Fibroblast of the aortic adventitia (primary cell): ENCODE measurements around the gene GRP. TPM values are rescaled to one million over a fixed set of nuclear protein-coding genes. Genes with fewer than 3 reads are reported as not detected.

Experiments used
- DNase-seq: peaks from one replicate; pipeline ENCODE4 v3.0.0-alpha.2; 2010; ENCODE audit warnings: low read depth
- H3K4me3 ChIP-seq: 2 replicates; pipeline ENCODE4 v1.5.1; 2011; ENCODE audit warnings: low read depth, mild to moderate bottlenecking, control low read depth, low read length, moderate library complexity
- total RNA-seq: library from RNA; depleted of rRNA; stranded (reverse); fragments of >200 nt; gene quantifications from 2 replicates; pipeline ENCODE4 v1.2.3, GENCODE V29; 2012; ENCODE audit warnings: low replicate concordance
- TF ChIP-seq, protein P1 (sequence below): IDR thresholded peaks from 2 replicates; pipeline ENCODE4 v1.5.1; 2011; ENCODE audit warnings: mild to moderate bottlenecking, low read length, control low read depth, inconsistent platforms; ENCODE audit not compliant: insufficient read depth

GRP gene
- total RNA-seq, 1 donor = not detected

DNA sequence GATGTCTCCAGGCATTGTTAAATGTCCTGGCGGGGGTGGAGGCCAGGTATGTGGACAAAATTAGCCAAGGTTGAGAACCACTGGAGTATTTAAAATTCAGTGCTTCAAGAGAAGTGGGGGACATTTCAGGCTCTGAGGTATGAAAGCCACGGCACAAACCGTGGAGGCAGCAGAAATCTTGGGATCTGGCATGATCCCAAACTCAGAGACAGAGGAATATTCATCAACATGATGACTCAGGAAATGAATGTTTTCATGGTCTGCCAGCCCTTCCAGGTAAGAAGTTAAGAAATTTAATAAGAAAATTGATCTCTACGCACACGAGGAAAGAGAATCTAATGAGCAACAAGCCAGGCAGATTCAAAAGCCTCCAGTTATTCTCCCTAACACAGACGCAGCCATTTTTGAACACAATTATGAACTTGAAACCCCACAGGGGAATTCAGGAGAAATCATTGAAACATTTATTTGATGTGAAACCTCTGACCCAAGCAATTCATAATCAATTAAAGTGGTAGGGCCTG, 11.3 kb upstream of the GRP start:
- DNase-seq = no peak
- TF ChIP-seq, protein P1, sequence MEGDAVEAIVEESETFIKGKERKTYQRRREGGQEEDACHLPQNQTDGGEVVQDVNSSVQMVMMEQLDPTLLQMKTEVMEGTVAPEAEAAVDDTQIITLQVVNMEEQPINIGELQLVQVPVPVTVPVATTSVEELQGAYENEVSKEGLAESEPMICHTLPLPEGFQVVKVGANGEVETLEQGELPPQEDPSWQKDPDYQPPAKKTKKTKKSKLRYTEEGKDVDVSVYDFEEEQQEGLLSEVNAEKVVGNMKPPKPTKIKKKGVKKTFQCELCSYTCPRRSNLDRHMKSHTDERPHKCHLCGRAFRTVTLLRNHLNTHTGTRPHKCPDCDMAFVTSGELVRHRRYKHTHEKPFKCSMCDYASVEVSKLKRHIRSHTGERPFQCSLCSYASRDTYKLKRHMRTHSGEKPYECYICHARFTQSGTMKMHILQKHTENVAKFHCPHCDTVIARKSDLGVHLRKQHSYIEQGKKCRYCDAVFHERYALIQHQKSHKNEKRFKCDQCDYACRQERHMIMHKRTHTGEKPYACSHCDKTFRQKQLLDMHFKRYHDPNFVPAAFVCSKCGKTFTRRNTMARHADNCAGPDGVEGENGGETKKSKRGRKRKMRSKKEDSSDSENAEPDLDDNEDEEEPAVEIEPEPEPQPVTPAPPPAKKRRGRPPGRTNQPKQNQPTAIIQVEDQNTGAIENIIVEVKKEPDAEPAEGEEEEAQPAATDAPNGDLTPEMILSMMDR = no peak

DNA sequence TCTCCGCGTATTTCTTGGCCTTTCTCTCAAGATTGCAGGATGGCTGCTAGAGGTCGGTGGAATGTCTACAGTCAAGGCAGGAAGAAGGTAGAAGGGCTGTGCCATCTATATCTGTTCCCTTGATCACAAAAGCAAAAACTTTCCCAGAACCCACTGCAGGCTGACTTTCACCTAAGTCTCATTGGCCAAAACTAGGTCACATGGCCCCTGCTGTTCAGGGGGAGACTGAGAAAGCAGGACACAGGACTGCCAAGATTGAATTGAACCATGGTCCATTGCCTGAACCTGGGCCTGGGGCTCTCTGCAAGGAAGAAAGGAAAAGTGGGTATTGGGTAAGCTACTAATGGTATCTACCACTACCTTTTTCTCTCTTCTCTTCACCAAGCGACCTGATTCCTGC, 9.7 kb upstream of the GRP start:
- H3K4me3 ChIP-seq = no peak overlapping the region
- TF ChIP-seq, protein P1 = no peak
- DNase-seq = no peak

More for the DNA sequence above, 11.3 kb upstream of the GRP start:
- no peak overlapping the region for H3K4me3 ChIP-seq

DNA sequence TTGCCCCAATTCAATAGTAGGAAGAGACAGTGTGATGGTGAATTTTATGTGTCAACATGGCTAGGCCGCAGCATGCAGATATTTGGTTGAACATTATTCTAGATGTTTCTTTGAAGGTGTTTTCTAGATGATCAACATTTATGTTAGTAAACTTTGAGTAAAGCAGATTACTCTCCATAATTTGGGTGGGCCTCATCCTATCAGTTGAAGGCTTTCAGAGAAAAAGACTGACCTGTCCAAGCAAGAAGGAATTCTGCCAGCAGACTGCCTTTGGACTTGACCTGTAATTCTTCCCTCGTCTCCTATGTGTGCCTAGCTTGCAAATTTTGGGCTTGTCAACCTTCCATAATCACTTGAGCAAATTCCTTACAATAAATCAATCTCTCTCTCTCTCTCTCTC, 8.3 kb upstream of the GRP start:
- no peak for DNase-seq
- H3K4me3 ChIP-seq = no peak overlapping the region
- TF ChIP-seq, protein P1 = no peak

- H3K4me3 ChIP-seq = no peak overlapping the region
- TF ChIP-seq, protein P1 = no peak
- no peak for DNase-seq
Observed at GRCh38 chr18:59218018-59218417, 1.9 kb upstream of the GRP start.

DNA sequence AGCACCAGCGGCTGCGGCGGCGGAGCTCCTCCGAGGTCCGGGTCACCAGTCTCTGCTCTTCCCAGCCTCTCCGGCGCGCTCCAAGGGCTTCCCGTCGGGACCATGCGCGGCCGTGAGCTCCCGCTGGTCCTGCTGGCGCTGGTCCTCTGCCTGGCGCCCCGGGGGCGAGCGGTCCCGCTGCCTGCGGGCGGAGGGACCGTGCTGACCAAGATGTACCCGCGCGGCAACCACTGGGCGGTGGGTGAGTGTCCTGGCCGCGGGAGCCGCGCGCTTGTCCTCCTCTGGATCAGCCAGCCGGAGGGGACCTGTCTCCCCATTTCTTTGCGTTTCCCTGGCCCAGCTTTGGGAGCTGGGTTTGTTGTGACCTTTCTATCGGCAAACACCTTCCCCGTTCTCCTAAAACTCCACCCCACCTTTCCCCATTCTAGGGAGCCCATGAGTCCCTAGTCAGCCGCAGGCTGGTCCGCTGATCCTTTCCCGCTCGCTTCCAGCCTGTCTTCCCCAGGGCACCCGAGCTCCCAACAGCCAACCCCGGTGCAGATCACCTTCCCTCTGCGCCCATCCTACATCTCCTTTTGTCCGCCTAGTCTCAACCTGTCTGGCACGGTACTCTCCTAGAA, 316 bp downstream of the GRP start:
- TF ChIP-seq, protein P1 = no peak
- no peak for DNase-seq
- no peak overlapping the region for H3K4me3 ChIP-seq

DNA sequence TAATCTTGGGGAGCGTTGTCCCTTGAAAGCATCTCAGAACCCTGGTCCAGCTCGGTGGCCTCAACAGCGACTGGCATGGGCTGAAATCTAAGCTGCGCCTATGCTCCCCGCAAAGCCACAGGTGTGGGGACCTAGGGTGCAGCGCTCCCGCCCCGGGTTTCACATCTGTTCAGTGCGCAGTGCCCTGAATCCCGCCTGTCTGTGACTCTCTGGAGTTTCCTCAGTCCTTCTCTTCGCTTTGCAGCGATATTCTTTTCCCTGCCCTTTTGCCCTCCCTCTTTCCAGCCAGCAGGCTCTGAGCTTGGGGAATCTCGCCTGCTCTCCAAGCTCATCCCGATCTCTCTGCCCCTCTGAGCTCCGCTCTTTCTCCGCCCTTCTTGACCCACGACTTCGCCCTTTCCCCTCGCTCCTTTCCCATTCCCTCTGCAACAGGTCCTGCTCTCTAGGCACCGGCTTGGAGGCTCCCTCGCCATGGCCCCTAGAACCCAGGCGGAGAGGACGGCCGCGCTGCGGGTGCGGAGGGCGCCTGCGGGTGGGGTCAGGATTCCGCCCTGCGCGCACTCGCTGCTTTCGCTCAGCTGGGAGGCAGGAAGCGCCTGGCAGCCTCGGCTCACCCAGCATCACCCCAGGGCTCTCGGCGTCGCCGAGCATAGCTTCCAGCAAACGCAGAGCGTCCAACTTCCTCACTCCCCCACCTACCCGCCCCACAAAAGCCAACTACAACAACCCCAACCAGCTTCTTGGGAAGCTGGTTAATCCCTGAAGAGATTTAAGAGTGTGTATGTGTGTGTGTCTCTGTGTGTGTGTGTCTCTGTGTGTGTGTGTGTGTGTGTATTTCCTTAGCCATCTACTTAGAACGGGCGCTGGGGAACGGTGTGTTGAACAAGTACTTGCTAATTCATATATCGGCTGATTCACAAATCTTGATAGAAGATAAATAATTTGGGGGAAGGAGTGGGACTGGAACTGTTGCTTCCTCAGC, 1.1 kb downstream of the GRP start:
- DNase-seq = no peak
- no peak overlapping the region for H3K4me3 ChIP-seq
- TF ChIP-seq, protein P1 = no peak
